ENCODE results near the gene CNFN.

CNFN gene

DNA sequence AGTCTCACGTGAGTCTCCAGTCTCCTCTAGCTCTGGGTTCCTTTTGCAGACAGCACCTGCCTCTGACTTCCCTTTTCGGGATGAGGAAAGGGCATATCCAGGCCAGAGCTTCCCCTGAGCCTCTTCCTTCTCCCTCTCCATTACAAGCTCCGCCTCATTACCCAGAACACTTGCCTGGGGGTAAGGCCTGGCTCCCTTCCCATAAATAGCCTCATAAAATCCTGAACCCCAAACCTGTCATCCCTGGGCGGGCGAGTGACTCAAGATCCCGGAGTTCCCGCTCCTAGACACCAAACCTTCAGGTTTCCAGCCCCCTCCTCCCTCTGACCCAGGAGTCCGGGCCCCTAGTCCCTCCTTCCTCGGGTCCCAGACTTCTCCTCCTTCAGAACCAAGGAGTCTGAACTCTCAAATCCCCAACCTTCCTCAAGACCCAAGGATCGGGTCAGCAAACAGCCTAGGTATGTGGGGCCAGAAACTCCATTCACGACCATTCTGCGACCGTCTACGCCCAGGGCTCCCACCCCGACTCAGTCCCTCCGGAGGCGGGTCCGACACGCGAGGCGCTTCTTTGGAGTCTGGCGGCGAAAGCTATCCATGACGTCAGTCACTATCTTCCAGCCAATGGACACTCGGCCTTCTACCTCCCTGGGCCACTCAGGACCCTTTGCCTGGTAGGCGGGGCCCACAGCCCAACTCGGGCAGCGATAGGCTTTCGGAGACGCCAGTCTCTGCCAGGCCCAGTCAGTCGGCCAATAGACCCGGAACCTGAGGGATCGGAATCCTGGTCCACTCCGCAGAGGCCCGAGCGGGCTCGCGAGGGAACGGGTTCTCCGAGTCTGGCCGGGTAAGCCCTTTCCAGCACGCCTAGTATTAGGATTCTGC lies 6.5 kb upstream of the CNFN start:
- TF ChIP-seq, protein P1, sequence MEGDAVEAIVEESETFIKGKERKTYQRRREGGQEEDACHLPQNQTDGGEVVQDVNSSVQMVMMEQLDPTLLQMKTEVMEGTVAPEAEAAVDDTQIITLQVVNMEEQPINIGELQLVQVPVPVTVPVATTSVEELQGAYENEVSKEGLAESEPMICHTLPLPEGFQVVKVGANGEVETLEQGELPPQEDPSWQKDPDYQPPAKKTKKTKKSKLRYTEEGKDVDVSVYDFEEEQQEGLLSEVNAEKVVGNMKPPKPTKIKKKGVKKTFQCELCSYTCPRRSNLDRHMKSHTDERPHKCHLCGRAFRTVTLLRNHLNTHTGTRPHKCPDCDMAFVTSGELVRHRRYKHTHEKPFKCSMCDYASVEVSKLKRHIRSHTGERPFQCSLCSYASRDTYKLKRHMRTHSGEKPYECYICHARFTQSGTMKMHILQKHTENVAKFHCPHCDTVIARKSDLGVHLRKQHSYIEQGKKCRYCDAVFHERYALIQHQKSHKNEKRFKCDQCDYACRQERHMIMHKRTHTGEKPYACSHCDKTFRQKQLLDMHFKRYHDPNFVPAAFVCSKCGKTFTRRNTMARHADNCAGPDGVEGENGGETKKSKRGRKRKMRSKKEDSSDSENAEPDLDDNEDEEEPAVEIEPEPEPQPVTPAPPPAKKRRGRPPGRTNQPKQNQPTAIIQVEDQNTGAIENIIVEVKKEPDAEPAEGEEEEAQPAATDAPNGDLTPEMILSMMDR (IDR thresholded peaks at IDR 0.05; ENCODE audit: low read depth, low read length), result no peak
- peak; percentile 99 for DNase-seq (ENCODE audit: low read depth, low spot score)
- in situ Hi-C loops (cut with HindIII; ENCODE audit: low sequenced_read_pairs), result no loop called here
- peak overlapping the region; percentile 59 for H3K4me3 ChIP-seq (ENCODE audit: low read depth, low read length)

DNA sequence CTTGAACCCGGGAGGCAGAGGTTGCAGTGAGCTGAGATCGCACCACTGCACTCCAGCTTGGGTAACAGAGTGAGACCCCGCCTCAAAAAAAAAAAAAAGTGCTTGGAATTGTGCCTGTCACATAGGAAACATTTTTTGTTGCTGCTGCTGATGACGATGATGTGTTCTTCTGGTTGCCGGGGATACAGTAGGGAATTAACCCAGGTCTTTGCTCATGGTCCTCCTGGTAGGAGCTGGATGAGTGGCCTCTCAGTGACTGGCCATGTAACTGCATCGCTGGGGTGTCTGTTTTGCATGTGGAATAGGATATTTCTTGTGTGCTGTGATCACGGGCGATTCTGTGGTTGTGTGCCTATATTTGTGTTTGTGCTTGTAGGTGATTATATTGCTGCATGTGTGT lies 4.7 kb upstream of the CNFN start:
- in situ Hi-C loops (cut with HindIII; ENCODE audit: low sequenced_read_pairs), result no loop called here
- DNase-seq (ENCODE audit: low read depth, low spot score), result no peak
- no peak overlapping the region for H3K4me3 ChIP-seq (ENCODE audit: low read depth, low read length)
- TF ChIP-seq, protein P1 (IDR thresholded peaks at IDR 0.05; ENCODE audit: low read depth, low read length), result no peak

DNA sequence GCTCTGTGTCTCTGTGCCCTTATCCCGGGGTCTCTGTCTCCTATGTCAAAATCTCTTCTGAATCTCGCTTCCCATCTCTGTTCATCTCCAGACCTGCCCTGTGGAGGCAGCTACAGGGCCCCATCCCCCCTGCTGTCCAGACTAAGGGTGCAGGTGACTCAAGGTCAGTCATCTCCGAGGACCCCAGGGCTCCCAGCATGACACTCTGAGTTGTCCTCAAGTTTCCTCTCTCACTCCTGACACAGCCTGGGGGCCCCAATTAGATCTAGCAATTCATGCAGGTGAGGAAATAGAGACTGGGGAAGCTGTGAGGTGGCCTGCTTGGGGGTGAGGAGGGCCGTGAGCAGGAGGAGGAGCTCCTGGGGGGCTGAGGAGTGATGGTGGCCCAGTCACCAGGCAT lies 2.1 kb upstream of the CNFN start:
- TF ChIP-seq, protein P1 (IDR thresholded peaks at IDR 0.05; ENCODE audit: low read depth, low read length), result no peak
- no peak for DNase-seq (ENCODE audit: low read depth, low spot score)
- no peak overlapping the region for H3K4me3 ChIP-seq (ENCODE audit: low read depth, low read length)
- in situ Hi-C loops (cut with HindIII; ENCODE audit: low sequenced_read_pairs), result no loop called here

DNA sequence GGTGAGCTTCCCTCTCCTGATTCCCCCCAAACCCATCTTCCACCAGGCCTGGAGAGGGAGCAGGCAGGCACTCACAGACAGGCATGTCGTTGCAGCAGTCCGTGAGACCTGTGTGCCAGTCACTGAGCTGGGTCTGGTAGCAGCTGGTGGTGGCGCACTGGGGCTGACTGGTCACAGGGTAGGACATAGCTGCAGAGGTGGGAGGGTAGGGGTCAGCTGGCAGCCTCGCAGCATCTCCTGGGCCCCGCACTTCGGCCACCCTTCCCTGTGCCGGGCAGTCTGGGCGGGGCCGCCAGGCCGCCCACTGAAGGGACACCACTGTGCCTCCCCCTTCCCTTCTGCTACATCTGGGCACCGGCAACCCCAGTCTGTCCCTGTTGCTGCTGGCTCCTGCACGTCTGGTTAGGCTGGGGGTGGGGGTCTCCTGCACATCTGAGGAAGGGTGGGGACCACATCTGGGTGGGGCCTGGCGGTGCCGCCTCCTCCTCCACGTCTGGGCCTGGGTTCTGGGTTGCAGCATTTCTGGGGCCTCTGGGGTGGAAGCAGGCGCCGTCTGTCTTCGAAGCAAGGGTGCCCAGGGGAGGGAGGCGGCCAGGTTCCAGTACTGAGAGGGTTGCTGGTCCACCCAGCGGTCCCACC lies 1.1 kb downstream of the CNFN start:
- H3K4me3 ChIP-seq (ENCODE audit: low read depth, low read length), result no peak overlapping the region
- TF ChIP-seq, protein P1 (IDR thresholded peaks at IDR 0.05; ENCODE audit: low read depth, low read length), result no peak
- in situ Hi-C loops (cut with HindIII; ENCODE audit: low sequenced_read_pairs), result no loop called here
- no peak for DNase-seq (ENCODE audit: low read depth, low spot score)

DNA sequence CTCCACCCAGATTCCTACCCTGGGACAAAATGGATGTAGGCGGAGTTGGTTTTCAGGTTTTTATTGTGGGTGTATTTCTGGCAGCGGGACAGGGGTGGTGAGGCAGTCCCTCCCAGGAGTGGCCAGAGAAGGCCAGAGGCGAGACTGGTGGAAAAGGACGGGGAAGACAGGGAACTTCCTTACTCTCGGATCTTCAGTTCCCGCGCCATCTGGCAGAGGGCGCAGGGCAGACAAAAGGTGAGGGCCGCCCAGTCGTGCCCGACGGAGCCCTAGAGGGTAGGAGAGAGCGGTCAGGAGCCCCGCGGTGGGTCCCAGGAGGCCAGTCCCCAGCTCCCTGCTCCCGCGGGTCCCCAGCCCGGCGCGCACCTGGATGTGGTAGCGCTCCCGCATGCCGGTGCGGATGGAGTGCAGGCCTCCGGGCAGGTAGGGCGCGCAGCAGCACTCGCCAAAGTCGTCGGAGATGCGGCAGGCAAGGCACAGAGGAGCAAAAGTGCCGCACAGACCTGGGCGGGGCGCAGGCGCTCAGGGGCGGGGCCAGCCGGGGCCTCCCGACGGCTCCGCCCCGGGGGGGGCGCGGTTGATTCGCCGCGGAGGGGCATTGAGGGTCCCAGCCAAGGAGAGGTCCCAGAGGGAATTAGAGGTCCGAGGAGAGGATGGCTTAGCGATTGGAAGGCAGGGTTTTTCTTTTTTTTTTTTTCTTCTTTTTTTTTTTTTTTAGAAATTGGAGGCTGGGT lies 3.0 kb downstream of the CNFN start:
- in situ Hi-C loops (cut with HindIII; ENCODE audit: low sequenced_read_pairs), result no loop called here
- TF ChIP-seq, protein P1 (IDR thresholded peaks at IDR 0.05; ENCODE audit: low read depth, low read length), result peak; percentile 56
- H3K4me3 ChIP-seq (ENCODE audit: low read depth, low read length), result peak overlapping the region; percentile 36
- DNase-seq (ENCODE audit: low read depth, low spot score), result peak; percentile 29

DNA sequence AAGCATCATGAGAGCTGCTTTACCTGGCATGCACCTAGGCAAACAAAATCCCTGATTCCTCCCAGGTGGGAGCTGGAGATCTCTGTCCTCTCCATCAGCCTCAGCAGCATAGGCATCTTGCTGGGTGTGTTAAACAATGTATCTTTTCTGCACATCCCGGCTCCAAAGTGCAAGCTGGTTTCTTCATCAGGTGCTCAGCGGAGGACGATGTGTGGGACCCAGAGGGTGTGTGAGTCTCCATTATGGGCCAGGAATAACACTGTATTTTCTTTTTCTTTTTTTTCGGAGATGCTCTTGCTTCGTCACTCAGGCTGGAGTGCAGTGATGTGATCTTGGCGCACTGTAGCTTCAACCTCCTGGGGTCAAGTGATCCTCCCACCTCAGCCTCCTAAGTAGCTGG lies 9.9 kb downstream of the CNFN start:
- H3K4me3 ChIP-seq (ENCODE audit: low read depth, low read length), result no peak overlapping the region
- in situ Hi-C loops (cut with HindIII; ENCODE audit: low sequenced_read_pairs), result no loop called here
- TF ChIP-seq, protein P1 (IDR thresholded peaks at IDR 0.05; ENCODE audit: low read depth, low read length), result no peak
- no peak for DNase-seq (ENCODE audit: low read depth, low spot score)
